GM12873 (cell line): ENCODE data around the gene C16orf95.
A peak's percentile ranks its signal among the peaks of the same experiment; 100 is the strongest.

Source experiments
- CTCF ChIP-seq: IDR thresholded peaks from 2 replicates; pipeline ENCODE4 v1.5.1; 2012; ENCODE audit warnings: low read depth, mild to moderate bottlenecking, moderate library complexity, low read length, control low read depth; ENCODE audit not compliant: insufficient read depth; ENCODE audit errors: missing control alignments

C16orf95 gene

GRCh38 chr16:87306516-87306915 is 10.7 kb downstream of the C16orf95 start:
- TF ChIP-seq CTCF, result no peak

GRCh38 chr16:87305505-87306391 is 11.4 kb downstream of the C16orf95 start:
- TF ChIP-seq CTCF, result peak; percentile 9

- TF ChIP-seq CTCF, result no peak
Observed at GRCh38 chr16:87304951-87305350, 12.2 kb downstream of the C16orf95 start.

GRCh38 chr16:87303962-87304521 is 13.2 kb downstream of the C16orf95 start:
- TF ChIP-seq CTCF, result no peak

- no peak for TF ChIP-seq CTCF
Observed at GRCh38 chr16:87303431-87303930, 13.7 kb downstream of the C16orf95 start.

GRCh38 chr16:87298857-87299465 is 18.2 kb downstream of the C16orf95 start:
- no peak for TF ChIP-seq CTCF
